ENCODE measurements around the gene BEND6.

- TF ChIP-seq CTCF (IDR thresholded peaks at IDR 0.05), result no peak
- no peak for TF ChIP-seq SIN3A (IDR thresholded peaks at IDR 0.05; ENCODE audit: borderline replicate concordance, insufficient read depth, low read depth, low read length)
- no peak for TF ChIP-seq TCF7L2 (IDR thresholded peaks at IDR 0.05; ENCODE audit: low read depth, low read length)
- no peak for TF ChIP-seq POLR2AphosphoS5 (IDR thresholded peaks at IDR 0.05; ENCODE audit: low read depth, low read length)
Measured at GRCh38 chr6:56996401-56996800, 41.5 kb downstream of the BEND6 start.
